ENCODE measurements around the gene TEKTIP1.
A peak's percentile ranks its signal among the peaks of the same experiment; 100 is the strongest.

TEKTIP1 gene

GRCh38 chr19:3537101-3537437 is 1.9 kb upstream of the TEKTIP1 start:
- Histone ChIP-seq H3K4me1 (peaks cover 14 to 54% (median 51%) of the 10 kb centered on the region in 10 experiments; a peak in 19 of 20 replicates), H3K4me2 (peak overlapping the region; percentile 16 to 88 (median 75); a peak in 18 of 22 replicates), H3K27ac (peak overlapping the region in 1 of 11 experiments; percentile 12; a peak in 1 of 22 replicates), H3K36me3 (peaks cover 37 to 68% (median 55%) of the 10 kb centered on the region in 11 experiments), H3K9ac (peak overlapping the region in 3 of 11 experiments; percentile 15 to 27 (median 24); a peak in 5 of 22 replicates), H3K9me3 (replicated peaks in 1 of 11) (peaks cover 0 to 6% (median 0%) of the 10 kb centered on the region in 11 experiments; a peak in 4 of 22 replicates), H3K4me3 (no peak overlapping the region), H3K27me3 (no peaks in the 10 kb centered on the region), H4K20me1 (peaks cover 65 to 84% (median 74%) of the 10 kb centered on the region in 11 experiments; a peak in 21 of 22 replicates)
- TF ChIP-seq Cebpa-rat (IDR thresholded peaks at IDR 0.05), result no peak

- Histone ChIP-seq H3K27ac (peak overlapping the region in 1 of 11 experiments; percentile 12; a peak in 2 of 22 replicates), H3K36me3 (peaks cover 32 to 67% (median 55%) of the 10 kb centered on the region in 11 experiments), H3K9ac (peak overlapping the region in 3 of 11 experiments; percentile 15 to 27 (median 24); a peak in 4 of 22 replicates), H3K4me1 (peaks cover 14 to 54% (median 51%) of the 10 kb centered on the region in 10 experiments; a peak in 19 of 20 replicates), H3K4me2 (peak overlapping the region; percentile 16 to 88 (median 75); a peak in 18 of 22 replicates), H3K9me3 (replicated peaks in 1 of 11) (peaks cover 0 to 6% (median 0%) of the 10 kb centered on the region in 11 experiments; a peak in 4 of 22 replicates), H3K27me3 (no peaks in the 10 kb centered on the region), H4K20me1 (peaks cover 60 to 84% (median 74%) of the 10 kb centered on the region in 11 experiments; a peak in 21 of 22 replicates), H3K4me3 (no peak overlapping the region)
- TF ChIP-seq Cebpa-rat (IDR thresholded peaks at IDR 0.05), result no peak
Measured at GRCh38 chr19:3537438-3538240, 1.3 kb upstream of the TEKTIP1 start.

- H3K27ac ChIP-seq, result no peak overlapping the region
- H3K4me1 ChIP-seq, result peaks cover 14 to 50% (median 47%) of the 10 kb centered on the region in 10 experiments; a peak in 19 of 20 replicates
- peaks cover 30 to 65% (median 50%) of the 10 kb centered on the region in 11 experiments for H3K36me3 ChIP-seq
- H3K4me2 ChIP-seq, result no peak overlapping the region
- H4K20me1 ChIP-seq, result peaks cover 53 to 84% (median 68%) of the 10 kb centered on the region in 11 experiments; a peak in 21 of 22 replicates
- no peak overlapping the region for H3K4me3 ChIP-seq
- no peak for TF ChIP-seq Cebpa-rat (IDR thresholded peaks at IDR 0.05)
- H3K9ac ChIP-seq, result no peak overlapping the region
- H3K9me3 ChIP-seq (replicated peaks in 1 of 11), result peaks cover 0 to 6% (median 0%) of the 10 kb centered on the region in 11 experiments; a peak in 4 of 22 replicates
- no peaks in the 10 kb centered on the region for H3K27me3 ChIP-seq
Measured at GRCh38 chr19:3538258-3538929, 580 bp upstream of the TEKTIP1 start.

- H4K20me1 ChIP-seq, result peaks cover 49 to 84% (median 67%) of the 10 kb centered on the region in 11 experiments; a peak in 21 of 22 replicates
- H3K36me3 ChIP-seq, result peaks cover 30 to 65% (median 52%) of the 10 kb centered on the region in 11 experiments
- H3K4me2 ChIP-seq, result no peak overlapping the region
- no peak overlapping the region for H3K4me3 ChIP-seq
- no peaks in the 10 kb centered on the region for H3K27me3 ChIP-seq
- peaks cover 14 to 36% (median 33%) of the 10 kb centered on the region in 10 experiments; a peak in 19 of 20 replicates for H3K4me1 ChIP-seq
- H3K9me3 ChIP-seq (replicated peaks in 1 of 11), result peaks cover 0 to 6% (median 0%) of the 10 kb centered on the region in 11 experiments; a peak in 4 of 22 replicates
- no peak overlapping the region for H3K27ac ChIP-seq
- no peak overlapping the region for H3K9ac ChIP-seq
- no peak for TF ChIP-seq Cebpa-rat (IDR thresholded peaks at IDR 0.05)
Measured at GRCh38 chr19:3539756-3540118, 763 bp downstream of the TEKTIP1 start.

- no peak overlapping the region for H3K4me3 ChIP-seq
- peaks cover 0 to 4% (median 0%) of the 10 kb centered on the region in 10 experiments; a peak in 4 of 20 replicates for H3K4me1 ChIP-seq
- H4K20me1 ChIP-seq, result peaks cover 40 to 84% (median 63%) of the 10 kb centered on the region in 11 experiments; a peak in 21 of 22 replicates
- H3K27ac ChIP-seq, result no peak overlapping the region
- H3K9ac ChIP-seq, result peak overlapping the region in 1 of 11 experiments; percentile 9; a peak in 1 of 22 replicates
- TF ChIP-seq Cebpa-rat (IDR thresholded peaks at IDR 0.05), result no peak
- H3K4me2 ChIP-seq, result no peak overlapping the region
- peaks cover 51 to 81% (median 65%) of the 10 kb centered on the region in 11 experiments for H3K36me3 ChIP-seq
- peaks cover 0 to 6% (median 0%) of the 10 kb centered on the region in 11 experiments; a peak in 4 of 22 replicates for H3K9me3 ChIP-seq (replicated peaks in 1 of 11)
- no peaks in the 10 kb centered on the region for H3K27me3 ChIP-seq
Measured at GRCh38 chr19:3543150-3544057, 4.4 kb downstream of the TEKTIP1 start.

- Histone ChIP-seq H3K9me3 (replicated peaks in 1 of 11) (peaks cover 0 to 6% (median 0%) of the 10 kb centered on the region in 11 experiments; a peak in 4 of 22 replicates), H3K36me3 (peaks cover 51 to 82% (median 66%) of the 10 kb centered on the region in 11 experiments)
Measured at GRCh38 chr19:3544058-3544376, 5.0 kb downstream of the TEKTIP1 start.

GRCh38 chr19:3544742-3545668 is 6.0 kb downstream of the TEKTIP1 start:
- peaks cover 43 to 83% (median 64%) of the 10 kb centered on the region in 11 experiments for H3K36me3 ChIP-seq

More at GRCh38 chr19:3544058-3544376, 5.0 kb downstream of the TEKTIP1 start:
- Histone ChIP-seq H3K27ac (no peak overlapping the region), H3K4me3 (no peak overlapping the region), H3K9ac (no peak overlapping the region; a peak in 1 of 22 replicates), H3K4me2 (no peak overlapping the region), H3K27me3 (no peaks in the 10 kb centered on the region), H4K20me1 (peaks cover 40 to 84% (median 63%) of the 10 kb centered on the region in 11 experiments; a peak in 21 of 22 replicates), H3K4me1 (peaks cover 0 to 10% (median 0%) of the 10 kb centered on the region in 10 experiments; a peak in 4 of 20 replicates)
- no peak for TF ChIP-seq Cebpa-rat (IDR thresholded peaks at IDR 0.05)

More at GRCh38 chr19:3544742-3545668, 6.0 kb downstream of the TEKTIP1 start:
- no peak for TF ChIP-seq Cebpa-rat (IDR thresholded peaks at IDR 0.05)
- Histone ChIP-seq H3K9me3 (replicated peaks in 1 of 11) (no peaks in the 10 kb centered on the region), H3K4me2 (no peak overlapping the region), H3K4me1 (peaks cover 0 to 12% (median 0%) of the 10 kb centered on the region in 10 experiments; a peak in 4 of 20 replicates), H3K27me3 (no peaks in the 10 kb centered on the region), H4K20me1 (peaks cover 40 to 83% (median 63%) of the 10 kb centered on the region in 11 experiments; a peak in 21 of 22 replicates), H3K4me3 (no peak overlapping the region), H3K9ac (no peak overlapping the region; a peak in 1 of 22 replicates), H3K27ac (no peak overlapping the region)

Measured in BLaER1 treated with 17β-estradiol and CSF1 and Interleukin-3, amounts not matched to agents 10 nM and 100 nM (cell line).